ENCODE data around the gene RALGAPA2.

RALGAPA2 gene

GRCh38 chr20:20426655-20426907 lies 285.9 kb downstream of the RALGAPA2 start:
- no peak for ATAC-seq
- TF ChIP-seq, protein P1, sequence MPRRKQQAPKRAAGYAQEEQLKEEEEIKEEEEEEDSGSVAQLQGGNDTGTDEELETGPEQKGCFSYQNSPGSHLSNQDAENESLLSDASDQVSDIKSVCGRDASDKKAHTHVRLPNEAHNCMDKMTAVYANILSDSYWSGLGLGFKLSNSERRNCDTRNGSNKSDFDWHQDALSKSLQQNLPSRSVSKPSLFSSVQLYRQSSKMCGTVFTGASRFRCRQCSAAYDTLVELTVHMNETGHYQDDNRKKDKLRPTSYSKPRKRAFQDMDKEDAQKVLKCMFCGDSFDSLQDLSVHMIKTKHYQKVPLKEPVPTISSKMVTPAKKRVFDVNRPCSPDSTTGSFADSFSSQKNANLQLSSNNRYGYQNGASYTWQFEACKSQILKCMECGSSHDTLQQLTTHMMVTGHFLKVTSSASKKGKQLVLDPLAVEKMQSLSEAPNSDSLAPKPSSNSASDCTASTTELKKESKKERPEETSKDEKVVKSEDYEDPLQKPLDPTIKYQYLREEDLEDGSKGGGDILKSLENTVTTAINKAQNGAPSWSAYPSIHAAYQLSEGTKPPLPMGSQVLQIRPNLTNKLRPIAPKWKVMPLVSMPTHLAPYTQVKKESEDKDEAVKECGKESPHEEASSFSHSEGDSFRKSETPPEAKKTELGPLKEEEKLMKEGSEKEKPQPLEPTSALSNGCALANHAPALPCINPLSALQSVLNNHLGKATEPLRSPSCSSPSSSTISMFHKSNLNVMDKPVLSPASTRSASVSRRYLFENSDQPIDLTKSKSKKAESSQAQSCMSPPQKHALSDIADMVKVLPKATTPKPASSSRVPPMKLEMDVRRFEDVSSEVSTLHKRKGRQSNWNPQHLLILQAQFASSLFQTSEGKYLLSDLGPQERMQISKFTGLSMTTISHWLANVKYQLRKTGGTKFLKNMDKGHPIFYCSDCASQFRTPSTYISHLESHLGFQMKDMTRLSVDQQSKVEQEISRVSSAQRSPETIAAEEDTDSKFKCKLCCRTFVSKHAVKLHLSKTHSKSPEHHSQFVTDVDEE (CRISPR knock-in tag; IDR thresholded peaks at IDR 0.05) = no peak
- no peak for TF ChIP-seq TCF4 (CRISPR knock-in tag; IDR thresholded peaks at IDR 0.05; ENCODE audit: borderline replicate concordance)
- no peak for TF ChIP-seq SNAI2 (CRISPR knock-in tag; IDR thresholded peaks at IDR 0.05)
- TF ChIP-seq ISL1 (CRISPR knock-in tag; IDR thresholded peaks at IDR 0.05) = no peak
- TF ChIP-seq POU6F1 (CRISPR knock-in tag; IDR thresholded peaks at IDR 0.05; ENCODE audit: borderline replicate concordance, low read depth) = no peak
- no peak for TF ChIP-seq ARNTL (CRISPR knock-in tag; IDR thresholded peaks at IDR 0.05; ENCODE audit: borderline replicate concordance, low read depth)
- TF ChIP-seq ZFP3 (CRISPR knock-in tag; IDR thresholded peaks at IDR 0.05) = no peak
- TF ChIP-seq OSR1 (CRISPR knock-in tag; IDR thresholded peaks at IDR 0.05) = no peak
- no peak for TF ChIP-seq CREB5 (CRISPR knock-in tag; IDR thresholded peaks at IDR 0.05; ENCODE audit: low read depth)
- TF ChIP-seq ZFP30 (CRISPR knock-in tag; IDR thresholded peaks at IDR 0.05) = no peak
- no peak for TF ChIP-seq CSDC2 (CRISPR knock-in tag; IDR thresholded peaks at IDR 0.05)
- TF ChIP-seq ESRRG (CRISPR knock-in tag; IDR thresholded peaks at IDR 0.05) = no peak
- TF ChIP-seq ZNF8 (CRISPR knock-in tag; IDR thresholded peaks at IDR 0.05) = no peak
- no peak for TF ChIP-seq CSRNP3 (CRISPR knock-in tag; IDR thresholded peaks at IDR 0.05)
- TF ChIP-seq BACH2 (CRISPR knock-in tag; IDR thresholded peaks at IDR 0.05; ENCODE audit: borderline replicate concordance) = no peak
- TF ChIP-seq, protein P2, sequence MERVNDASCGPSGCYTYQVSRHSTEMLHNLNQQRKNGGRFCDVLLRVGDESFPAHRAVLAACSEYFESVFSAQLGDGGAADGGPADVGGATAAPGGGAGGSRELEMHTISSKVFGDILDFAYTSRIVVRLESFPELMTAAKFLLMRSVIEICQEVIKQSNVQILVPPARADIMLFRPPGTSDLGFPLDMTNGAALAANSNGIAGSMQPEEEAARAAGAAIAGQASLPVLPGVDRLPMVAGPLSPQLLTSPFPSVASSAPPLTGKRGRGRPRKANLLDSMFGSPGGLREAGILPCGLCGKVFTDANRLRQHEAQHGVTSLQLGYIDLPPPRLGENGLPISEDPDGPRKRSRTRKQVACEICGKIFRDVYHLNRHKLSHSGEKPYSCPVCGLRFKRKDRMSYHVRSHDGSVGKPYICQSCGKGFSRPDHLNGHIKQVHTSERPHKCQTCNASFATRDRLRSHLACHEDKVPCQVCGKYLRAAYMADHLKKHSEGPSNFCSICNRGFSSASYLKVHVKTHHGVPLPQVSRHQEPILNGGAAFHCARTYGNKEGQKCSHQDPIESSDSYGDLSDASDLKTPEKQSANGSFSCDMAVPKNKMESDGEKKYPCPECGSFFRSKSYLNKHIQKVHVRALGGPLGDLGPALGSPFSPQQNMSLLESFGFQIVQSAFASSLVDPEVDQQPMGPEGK (CRISPR knock-in tag; IDR thresholded peaks at IDR 0.05; ENCODE audit: borderline replicate concordance) = no peak
- TF ChIP-seq ZC3H10 (CRISPR knock-in tag; IDR thresholded peaks at IDR 0.05) = no peak
- TF ChIP-seq RARB (CRISPR knock-in tag; IDR thresholded peaks at IDR 0.05) = no peak
- TF ChIP-seq ZNF70 (CRISPR knock-in tag; IDR thresholded peaks at IDR 0.05) = no peak
- TF ChIP-seq PPARA (CRISPR knock-in tag; IDR thresholded peaks at IDR 0.05; ENCODE audit: borderline replicate concordance) = no peak

DNA sequence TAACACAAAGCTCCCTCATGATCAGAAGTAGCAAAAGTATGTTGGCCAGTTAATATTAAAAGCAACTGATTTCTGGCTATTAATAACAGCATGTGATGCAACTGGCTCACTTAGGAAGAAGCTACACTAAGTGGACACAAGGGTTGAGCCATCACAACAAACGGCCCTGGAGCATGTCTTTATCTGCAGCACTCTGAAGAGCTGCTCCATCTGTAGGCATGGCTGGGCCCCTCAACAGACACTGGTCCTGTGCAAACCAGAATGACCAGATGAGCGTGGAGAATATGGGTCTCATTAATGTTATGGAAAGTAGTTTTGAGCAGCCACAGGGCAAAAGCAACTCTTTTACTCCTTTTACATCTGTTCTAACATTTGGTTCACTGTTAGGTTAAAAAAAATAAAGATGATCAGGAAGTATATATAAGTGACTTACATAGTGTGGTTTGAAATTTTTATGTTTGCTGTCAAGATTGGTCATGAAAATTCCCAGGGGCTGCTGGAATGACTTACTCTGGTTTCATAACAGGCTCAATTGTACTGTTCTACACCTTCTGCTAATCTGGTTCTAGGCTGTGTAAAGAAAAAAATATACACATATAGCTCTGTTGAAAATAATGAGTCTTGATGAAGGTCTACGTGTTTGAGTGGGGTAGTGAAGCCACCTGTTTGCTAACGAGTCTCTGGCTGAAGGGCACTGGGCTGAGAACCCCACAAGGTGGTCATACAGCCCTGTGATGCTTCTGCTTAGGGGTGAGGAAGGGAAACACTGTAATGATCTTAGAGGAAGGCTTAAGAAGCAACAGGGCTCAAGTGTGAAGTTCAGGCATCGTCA lies 286.4 kb downstream of the RALGAPA2 start:
- TF ChIP-seq ARNTL (CRISPR knock-in tag; IDR thresholded peaks at IDR 0.05; ENCODE audit: borderline replicate concordance, low read depth) (no peak), TCF4 (CRISPR knock-in tag; IDR thresholded peaks at IDR 0.05; ENCODE audit: borderline replicate concordance) (no peak), ZNF8 (CRISPR knock-in tag; IDR thresholded peaks at IDR 0.05) (no peak), BACH2 (CRISPR knock-in tag; IDR thresholded peaks at IDR 0.05; ENCODE audit: borderline replicate concordance) (no peak), ZC3H10 (CRISPR knock-in tag; IDR thresholded peaks at IDR 0.05) (no peak), SNAI2 (CRISPR knock-in tag; IDR thresholded peaks at IDR 0.05) (no peak), CSDC2 (CRISPR knock-in tag; IDR thresholded peaks at IDR 0.05) (no peak), ZFP30 (CRISPR knock-in tag; IDR thresholded peaks at IDR 0.05) (no peak), TOX (CRISPR knock-in tag; IDR thresholded peaks at IDR 0.05; ENCODE audit: borderline replicate concordance) (no peak)
- TF ChIP-seq, protein P1 (CRISPR knock-in tag; IDR thresholded peaks at IDR 0.05) = no peak
- ATAC-seq = no peak; the same call in 2 of the 3 replicates
